AG04449 (cell line): ENCODE measurements around the gene SKI.
A peak's percentile ranks its signal among the peaks of the same experiment; 100 is the strongest.
"Not testable (repeated sequence)": the region's sequence is repeated elsewhere in the genome, so short reads cannot be mapped to it uniquely, and the experiment has no call there.

Experiments used
- CTCF ChIA-PET: fragments of 350-600 bp; formaldehyde crosslinking; extraction: SDS; loops from one replicate; lab custom pipeline; 2021; ENCODE audit warnings: antibody characterized with exemption; lab: Yijun Ruan, JAX
- POLR2A ChIA-PET: fragments of 400-600, 350-600 bp; formaldehyde crosslinking; extraction: SDS; loops from one replicate; lab custom pipeline; 2020; ENCODE audit warnings: antibody characterized with exemption, inconsistent platforms; lab: Yijun Ruan, JAX
- DNase-seq: peaks from one replicate; pipeline ENCODE4 v3.0.0-alpha.2; 2010; ENCODE audit warnings: low read depth, low spot score
- H3K4me3 ChIP-seq: 2 replicates; pipeline ENCODE4 v1.5.1; 2011; ENCODE audit warnings: low read depth, mild to moderate bottlenecking, control low read depth, low read length
- TF ChIP-seq, protein P1 (sequence below): IDR thresholded peaks from one replicate; pipeline ENCODE4 v1.5.1; 2011; ENCODE audit warnings: mild to moderate bottlenecking, moderate library complexity, low read length, control low read depth, inconsistent platforms; ENCODE audit not compliant: insufficient read depth; ENCODE audit errors: missing control alignments

SKI gene

DNA sequence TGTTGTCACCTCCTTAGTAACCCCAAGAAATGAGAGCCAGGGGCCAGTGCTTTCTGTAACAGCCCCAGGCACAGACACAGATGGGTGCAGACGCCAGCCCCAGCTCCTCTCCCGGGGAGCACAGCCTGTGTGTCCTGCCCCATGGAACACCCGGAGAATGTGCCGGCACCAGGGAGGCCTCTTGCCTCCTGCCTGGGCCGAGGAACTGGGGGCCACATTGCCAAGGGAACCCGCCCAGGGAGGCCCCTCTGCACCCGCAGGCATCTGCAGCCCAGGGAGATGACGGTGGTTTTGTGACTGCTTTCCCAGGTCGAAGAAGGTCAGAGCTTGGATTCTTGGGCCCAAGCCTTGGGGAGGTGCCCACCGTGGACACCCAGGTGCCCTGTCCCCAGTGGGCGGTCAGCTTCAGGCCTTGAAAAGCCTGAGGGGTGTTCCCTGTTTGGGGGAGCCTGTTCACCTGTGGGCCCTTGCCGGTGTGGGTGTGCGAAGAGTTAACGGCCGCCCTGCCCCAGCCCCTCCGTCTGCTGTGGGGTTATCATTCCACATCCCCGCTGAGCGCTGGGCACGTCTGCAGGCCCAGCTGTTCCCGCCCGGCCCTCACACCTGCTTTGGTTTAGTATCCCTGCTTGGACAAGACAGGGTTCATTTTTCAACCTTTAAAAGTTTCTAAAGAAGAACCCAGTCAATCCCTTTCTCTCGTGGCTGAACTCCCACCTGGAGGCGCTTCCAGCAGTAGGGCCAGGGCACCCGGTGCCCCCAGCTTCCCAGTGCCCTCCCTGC lies 100.7 kb downstream of the SKI start:
- CTCF ChIA-PET = no interaction called here
- no peak for DNase-seq
- POLR2A ChIA-PET = no interaction called here
- TF ChIP-seq, protein P1, sequence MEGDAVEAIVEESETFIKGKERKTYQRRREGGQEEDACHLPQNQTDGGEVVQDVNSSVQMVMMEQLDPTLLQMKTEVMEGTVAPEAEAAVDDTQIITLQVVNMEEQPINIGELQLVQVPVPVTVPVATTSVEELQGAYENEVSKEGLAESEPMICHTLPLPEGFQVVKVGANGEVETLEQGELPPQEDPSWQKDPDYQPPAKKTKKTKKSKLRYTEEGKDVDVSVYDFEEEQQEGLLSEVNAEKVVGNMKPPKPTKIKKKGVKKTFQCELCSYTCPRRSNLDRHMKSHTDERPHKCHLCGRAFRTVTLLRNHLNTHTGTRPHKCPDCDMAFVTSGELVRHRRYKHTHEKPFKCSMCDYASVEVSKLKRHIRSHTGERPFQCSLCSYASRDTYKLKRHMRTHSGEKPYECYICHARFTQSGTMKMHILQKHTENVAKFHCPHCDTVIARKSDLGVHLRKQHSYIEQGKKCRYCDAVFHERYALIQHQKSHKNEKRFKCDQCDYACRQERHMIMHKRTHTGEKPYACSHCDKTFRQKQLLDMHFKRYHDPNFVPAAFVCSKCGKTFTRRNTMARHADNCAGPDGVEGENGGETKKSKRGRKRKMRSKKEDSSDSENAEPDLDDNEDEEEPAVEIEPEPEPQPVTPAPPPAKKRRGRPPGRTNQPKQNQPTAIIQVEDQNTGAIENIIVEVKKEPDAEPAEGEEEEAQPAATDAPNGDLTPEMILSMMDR = no peak
- H3K4me3 ChIP-seq = no peak overlapping the region

DNA sequence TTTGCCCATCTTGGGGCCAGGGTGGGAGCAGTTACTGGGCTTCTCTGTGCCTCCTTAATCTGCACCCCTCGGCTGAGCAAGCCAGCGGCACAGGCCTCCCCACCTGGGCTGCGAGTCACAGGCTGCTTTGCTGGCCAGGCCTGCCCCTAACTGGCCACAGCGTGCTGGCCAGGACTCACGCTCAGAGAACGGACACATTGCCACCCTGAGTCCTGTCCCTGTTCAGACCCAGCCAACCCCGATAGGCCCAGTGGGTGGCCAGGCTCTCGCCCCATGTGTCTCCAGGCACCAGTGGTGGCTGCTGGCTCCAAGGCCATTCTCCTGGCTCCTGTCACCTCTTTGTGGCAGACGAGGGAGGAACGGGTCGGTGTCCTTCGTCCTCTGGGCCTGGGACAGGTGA lies 101.9 kb downstream of the SKI start:
- no peak for DNase-seq
- CTCF ChIA-PET = interaction anchor here (0.8 to 2.2 kb wide), 2 partner anchors 52 to 135 kb away, joined by 3 to 8 read pairs; partner anchors contain the start of gene FAAP20
- TF ChIP-seq, protein P1 = no peak
- no peak overlapping the region for H3K4me3 ChIP-seq
- POLR2A ChIA-PET = no interaction called here

DNA sequence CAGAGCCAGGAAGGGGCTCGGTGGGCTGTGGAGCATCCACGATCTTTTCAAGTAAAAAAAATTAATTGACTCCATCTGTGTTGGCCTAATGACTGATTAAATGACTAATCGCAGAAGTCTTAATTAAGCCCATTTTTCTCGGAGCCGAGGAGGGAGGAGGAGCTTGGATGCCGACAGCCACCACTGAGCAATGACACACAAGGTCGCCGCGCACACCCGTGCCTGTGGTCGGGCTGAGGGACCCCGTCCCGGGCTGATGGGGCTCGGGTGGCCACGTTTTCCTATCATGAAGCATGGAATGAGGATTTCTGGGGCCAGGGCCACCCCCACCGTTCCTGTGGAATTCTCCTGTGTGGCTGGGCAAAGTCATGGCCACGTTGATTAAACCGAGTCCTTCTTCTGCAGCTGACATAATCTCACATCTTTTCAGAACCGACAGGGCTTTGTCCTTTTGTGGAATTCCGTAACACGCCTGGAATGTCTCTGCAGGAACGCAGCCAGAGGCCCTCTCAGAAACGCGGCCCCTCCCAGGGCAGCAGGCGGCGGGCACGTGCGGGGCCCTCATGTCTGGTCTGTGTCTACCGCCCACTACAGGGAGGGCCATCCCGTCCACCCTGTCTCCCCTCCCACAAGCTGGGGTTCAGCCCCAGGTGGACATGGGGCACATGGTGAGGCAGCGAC lies 102.5 kb downstream of the SKI start:
- no peak overlapping the region for H3K4me3 ChIP-seq
- CTCF ChIA-PET = interaction anchor here (0.8 to 2.2 kb wide), 3 partner anchors 15 to 136 kb away, joined by 3 to 8 read pairs (median 3); partner anchors contain the start of gene FAAP20
- TF ChIP-seq, protein P1 = peak; percentile 19
- POLR2A ChIA-PET = interaction anchor here (0.6 kb wide), 1 partner anchor 45 kb away, joined by 3 read pairs; no protein-coding TSS in a partner anchor
- DNase-seq = peak; percentile 51

DNA sequence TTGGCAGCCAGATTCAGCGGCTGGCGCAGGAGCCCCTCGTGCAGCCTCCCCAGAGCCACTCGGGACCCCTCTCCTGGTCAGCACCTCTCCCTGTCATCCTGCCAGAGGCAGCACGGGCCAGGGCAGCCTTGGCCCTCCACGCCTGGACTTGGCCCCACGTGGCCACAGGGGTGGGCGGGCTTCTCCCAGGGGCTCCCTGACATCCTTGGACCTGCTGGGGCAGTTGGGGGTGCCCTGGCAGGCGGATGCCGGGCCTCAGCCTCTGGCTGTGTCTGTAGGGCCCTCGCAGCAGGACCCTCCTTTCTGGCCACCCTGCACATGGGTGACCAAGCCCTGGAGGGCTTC lies 103.1 kb downstream of the SKI start:
- TF ChIP-seq, protein P1 = no peak
- CTCF ChIA-PET = interaction anchor here (0.9 to 2.2 kb wide), 2 partner anchors 16 to 51 kb away, joined by 3 to 8 read pairs; no protein-coding TSS in a partner anchor

DNA sequence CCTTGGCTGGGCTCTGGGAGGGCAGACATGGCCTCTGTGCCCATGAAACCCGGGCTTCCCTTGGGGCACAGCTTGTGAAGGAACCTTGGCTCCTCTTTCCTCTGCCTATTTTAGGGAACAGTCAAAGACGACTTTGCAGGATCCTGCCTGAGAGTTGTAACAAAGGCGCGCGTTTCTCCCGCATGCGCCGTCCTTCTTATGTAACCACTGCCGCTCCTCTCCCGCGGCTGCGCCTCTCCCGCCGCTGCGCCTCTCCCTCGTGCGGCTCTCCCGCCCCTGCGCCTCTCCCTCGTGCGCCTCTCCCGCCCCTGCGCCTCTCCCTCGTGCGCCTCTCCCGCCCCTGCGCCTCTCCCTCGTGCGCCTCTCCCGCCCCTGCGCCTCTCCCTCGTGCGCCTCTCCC lies 103.5 kb downstream of the SKI start:
- POLR2A ChIA-PET, H3K4me3 ChIP-seq, DNase-seq: not testable (repeated sequence)
- CTCF ChIA-PET = interaction anchor here (0.9 to 2.2 kb wide), 3 partner anchors 16 to 137 kb away, joined by 3 to 8 read pairs (median 4); partner anchors contain the start of gene FAAP20

More for the DNA sequence above, 103.1 kb downstream of the SKI start:
- POLR2A ChIA-PET = no interaction called here
- no peak for DNase-seq
- H3K4me3 ChIP-seq = no peak overlapping the region

DNA sequence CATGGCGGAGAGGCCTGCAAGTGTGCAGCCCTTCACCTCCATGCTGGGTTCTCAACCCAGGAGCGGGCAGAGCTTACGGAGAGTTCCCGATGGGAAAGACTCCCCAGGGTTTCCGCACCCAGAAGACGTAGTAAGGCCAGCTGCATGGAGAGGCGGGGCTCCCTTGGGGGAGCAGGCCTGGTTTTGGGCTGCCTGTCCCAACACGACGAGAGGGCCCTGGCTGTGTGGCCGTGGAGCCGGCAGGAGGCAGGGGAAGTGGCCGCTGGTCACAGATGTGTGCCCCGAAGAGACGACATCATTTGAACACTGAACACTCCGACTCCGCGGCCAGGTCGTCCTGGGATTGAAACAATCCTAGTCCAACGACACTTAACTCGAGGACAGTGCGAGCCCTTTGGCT lies 106.2 kb downstream of the SKI start:
- no peak for DNase-seq
- TF ChIP-seq, protein P1 = no peak
- no peak overlapping the region for H3K4me3 ChIP-seq
- ChIA-PET CTCF (interaction anchor here (1.2 to 1.4 kb wide), 2 partner anchors 19 to 47 kb away, joined by 3 to 5 read pairs; no protein-coding TSS in a partner anchor), POLR2A (no interaction called here)
